GM19452 (cell line): ENCODE results near the gene PANX2.

Source experiments
- ATAC-seq: cut with Tn5 transposase; IDR thresholded peaks from one replicate; pipeline ENCODE4 v1.9.1; 2021; ENCODE audit not compliant: unreplicated experiment

PANX2 gene

GRCh38 chr22:50183141-50183971 is 12.8 kb downstream of the PANX2 start:
- no peak for ATAC-seq

- ATAC-seq: no peak
Observed at GRCh38 chr22:50184004-50184901, 13.7 kb downstream of the PANX2 start.

DNA sequence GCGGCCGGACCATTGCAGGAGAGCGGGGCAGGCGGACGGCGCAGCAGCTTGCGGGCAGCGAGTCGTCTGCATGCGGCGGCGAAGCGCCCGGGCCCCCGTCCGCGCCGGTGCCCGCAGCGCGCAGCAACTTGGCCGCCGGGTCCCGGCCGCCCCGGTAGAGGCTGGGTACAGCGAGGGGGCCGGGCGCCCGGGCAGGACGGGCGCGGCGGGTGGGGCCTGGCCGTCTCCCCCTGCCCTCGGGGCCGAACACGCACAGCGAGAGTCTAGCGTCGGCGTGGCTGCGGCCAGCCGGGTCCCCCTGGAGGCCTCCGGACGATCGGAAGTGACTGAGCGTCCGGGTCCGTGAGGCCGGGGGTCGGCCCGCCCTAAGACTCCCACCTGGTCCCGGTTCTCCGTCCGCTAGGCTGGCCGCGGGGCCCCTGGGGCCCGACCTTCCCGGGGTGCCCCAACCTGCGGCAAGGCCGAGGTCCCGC is 14.4 kb downstream of the PANX2 start:
- no peak for ATAC-seq

DNA sequence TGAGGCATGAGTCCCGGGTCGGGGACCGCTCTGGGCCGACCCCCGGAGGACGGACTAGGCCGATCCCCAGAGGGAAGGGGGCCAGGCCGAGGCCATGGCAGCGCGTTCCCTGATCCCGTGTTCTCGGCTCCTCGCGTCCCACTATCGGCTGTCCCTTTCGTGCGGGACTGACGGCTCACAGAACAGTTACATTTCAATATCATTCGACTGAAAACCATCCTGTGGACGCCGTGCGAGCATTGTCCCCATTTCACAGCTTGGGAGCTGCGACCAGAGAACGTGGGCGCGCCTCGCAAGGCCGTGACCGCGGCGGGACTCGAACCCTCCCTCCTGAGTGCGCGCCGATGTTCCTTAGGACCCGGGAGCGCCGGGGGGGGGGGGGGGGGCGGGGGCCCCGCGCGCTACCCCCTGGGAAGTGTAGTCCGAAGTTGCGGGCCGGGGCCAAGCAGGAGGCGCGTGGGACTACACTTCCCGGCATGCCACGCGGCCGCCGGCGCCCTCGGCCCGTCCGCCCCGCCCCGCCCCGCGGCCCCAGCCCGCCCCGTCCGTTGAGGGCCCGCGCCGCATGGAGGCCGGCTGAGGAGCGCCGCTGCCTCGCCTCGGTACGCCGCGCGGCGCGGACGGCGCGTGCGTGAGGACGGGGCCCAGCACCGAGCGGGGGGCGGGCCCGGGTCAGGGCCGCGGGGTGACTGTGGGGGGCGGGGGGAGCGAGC is 15.0 kb downstream of the PANX2 start, which contains the start of gene TRABD:
TRABD (plus strand) TSS at position 539 of the 713 bp plus-strand sequence. CDS start 7,148 bp downstream, outside the sequence.
- no peak for ATAC-seq

- no peak for ATAC-seq
Observed at GRCh38 chr22:50186181-50186714, 15.7 kb downstream of the PANX2 start.

DNA sequence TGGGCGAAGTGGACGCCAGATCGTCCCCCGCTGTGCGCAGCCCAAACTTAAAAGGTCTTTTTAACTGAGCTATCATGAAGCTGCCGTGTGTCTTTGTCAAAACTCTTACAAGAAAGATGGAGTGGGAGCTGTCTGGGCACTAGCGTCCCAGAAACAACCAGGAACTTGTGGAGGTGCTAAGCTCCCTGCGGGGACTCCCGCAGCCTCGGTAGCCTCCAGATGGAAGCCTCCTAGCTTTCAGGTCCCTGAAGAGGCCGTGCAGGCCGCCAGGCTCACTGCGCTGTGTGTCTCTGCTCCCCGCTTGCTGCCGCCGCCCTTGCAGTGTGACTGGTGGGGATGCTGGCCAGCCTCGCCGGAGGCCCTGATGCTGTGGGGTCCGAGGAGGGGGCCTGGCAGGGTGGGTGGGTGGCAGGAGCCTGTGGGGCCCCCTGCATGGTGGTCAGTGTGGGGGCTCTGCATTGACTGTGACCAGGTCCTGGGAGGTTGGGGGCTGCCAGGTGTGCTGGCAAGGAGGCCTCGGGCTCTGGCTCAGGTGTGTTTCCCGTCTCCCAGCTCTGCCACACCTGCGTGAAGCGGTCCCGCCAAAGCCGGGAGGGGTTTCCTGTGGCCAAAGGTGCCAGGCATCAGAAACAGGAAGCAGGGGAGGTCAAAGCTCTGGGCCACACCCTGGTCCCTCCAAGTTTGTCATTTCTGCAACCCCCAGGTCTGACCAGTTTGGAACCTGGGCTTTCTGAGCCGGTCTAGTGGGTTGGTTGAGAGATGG is 16.4 kb downstream of the PANX2 start:
- no peak for ATAC-seq

- ATAC-seq: no peak
Observed at GRCh38 chr22:50188356-50188755, 17.8 kb downstream of the PANX2 start.

GRCh38 chr22:50189184-50189848 is 18.8 kb downstream of the PANX2 start:
- ATAC-seq: no peak

- ATAC-seq: peak; percentile 1
Observed at GRCh38 chr22:50189849-50190181, 19.3 kb downstream of the PANX2 start.

- peak; percentile 35 for ATAC-seq
Observed at GRCh38 chr22:50190182-50190940, 19.8 kb downstream of the PANX2 start.

DNA sequence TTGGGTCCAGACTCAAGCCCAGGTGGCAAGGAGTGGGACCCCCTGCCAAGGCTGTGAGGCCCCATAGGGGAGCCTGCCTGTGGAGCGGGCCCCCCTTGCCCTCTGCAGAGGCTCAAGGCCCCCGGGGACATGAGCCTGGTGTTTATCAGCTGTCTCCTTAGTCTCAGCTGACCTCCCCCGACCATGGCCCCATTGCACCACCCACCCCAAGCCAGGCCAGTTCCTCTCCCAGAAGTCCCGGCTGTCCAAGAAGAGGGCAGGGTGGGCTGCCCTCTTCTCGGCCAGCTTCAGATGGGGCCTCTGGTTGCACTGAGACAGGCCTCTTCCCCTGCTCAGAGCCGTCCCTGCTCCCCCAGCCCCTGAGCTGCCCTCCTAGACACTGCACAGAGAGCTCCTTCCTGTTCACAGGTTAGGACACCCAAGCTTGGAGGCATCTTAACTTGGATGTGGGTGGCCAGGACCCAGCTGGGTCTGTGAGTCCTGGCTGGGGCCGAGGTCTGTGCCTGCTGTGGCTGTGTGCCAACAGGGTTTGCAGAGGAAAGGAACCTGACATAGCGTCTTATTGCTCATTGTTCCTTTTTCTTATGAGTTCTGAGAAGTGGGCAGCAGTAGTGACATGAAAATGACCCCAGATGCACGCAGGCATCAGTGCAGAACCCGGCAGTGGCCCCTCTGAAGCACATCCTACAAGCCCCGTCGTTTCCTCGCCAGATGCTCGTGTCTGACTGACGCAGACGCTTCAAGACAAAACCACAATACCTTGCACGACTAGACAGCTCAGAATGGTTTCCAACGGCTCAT is 20.6 kb downstream of the PANX2 start:
- ATAC-seq: peak; percentile 31

DNA sequence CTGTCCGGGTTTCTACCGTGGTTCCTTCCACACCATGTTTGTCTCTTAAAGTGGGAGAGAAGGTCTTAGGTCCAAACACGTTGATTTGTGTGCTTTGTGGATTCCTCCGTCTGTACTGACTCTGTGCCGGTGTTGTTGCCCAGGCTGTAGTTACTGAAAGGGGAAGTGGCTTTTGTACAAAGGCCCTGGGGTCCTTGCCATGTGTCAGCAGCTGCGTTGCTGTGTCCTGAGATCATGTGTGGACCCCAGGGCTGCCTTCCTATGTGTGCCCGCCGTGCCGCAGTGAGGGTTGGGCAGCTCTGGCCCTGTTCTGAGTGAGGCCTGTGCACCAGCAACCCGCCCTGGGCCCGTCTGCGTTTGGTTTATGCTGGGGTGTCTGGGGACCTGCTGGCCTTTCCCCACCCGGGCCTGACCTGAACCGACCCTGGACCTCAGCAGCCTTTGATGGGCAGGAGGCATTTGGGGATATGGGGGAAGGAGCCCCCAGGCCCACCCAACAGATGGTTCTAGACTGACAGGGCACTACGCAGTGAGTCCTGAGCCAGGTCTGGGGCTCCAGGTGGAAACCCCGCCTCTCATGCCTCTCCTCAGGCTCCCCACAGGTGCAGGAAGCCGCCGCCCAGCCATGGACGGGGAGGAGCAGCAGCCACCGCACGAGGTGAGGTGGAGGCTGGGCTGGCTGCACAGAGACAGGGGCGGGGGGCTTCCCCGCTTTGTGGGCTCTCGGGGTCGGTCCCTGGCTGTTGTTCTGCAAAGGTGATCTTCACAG is 22.1 kb downstream of the PANX2 start:
- ATAC-seq: no peak

DNA sequence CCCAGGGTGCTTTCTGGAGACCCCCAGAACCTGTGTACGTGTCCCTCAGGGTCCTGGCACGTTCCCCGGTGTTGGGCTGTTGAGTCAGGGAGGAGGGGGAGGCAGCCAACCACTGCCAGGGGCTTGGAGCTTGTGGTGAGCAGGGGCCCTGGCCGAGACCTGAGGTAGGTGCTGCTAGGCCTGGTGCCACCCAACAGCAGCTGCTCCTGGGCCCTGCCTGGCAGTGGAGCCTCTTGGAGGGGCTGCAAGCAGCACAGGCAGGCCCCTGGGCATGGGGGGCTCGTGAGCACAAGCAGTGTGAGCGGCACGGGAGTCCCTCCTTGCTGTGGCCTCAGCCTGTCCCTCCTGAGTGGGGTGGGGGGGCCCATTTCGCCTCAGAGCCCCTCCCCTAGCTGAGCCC is 23.1 kb downstream of the PANX2 start:
- no peak for ATAC-seq

- ATAC-seq: no peak
Observed at GRCh38 chr22:50194037-50194805, 23.7 kb downstream of the PANX2 start.

- no peak for ATAC-seq
Observed at GRCh38 chr22:50196256-50196655, 25.7 kb downstream of the PANX2 start.

GRCh38 chr22:50197000-50197800 is 26.7 kb downstream of the PANX2 start:
- no peak for ATAC-seq
